Cardiac septum (tissue), 1 donor: ENCODE measurements around the gene CLCN2. TPM values are rescaled to one million over a fixed set of nuclear protein-coding genes. Genes with fewer than 3 reads are reported as not detected.

Experiments
- DNase-seq: peaks from one replicate; pipeline ENCODE4 v3.0.0-alpha.2; 2020; ENCODE audit warnings: low spot score
- intact Hi-C: fragments of 100-400 bp; cut with DNase I; formaldehyde crosslinking; loops from one replicate; pipeline ENCODE4 v1.14.0; 2022
- long read RNA-seq: library from polyadenylated mRNA; unstranded; transcript quantifications from one replicate; pipeline ENCODE4 v2.0.0, GENCODE V29; 2021
- total RNA-seq: library from RNA; stranded (reverse); fragmentation: NEBNext Ultra II Directional; extraction: Animal tissue kit (Norgen Biotek cat#: 25700); gene quantifications from one replicate; pipeline ENCODE4 v1.2.1, GENCODE V29; 2021
- donor health status: DM: no; HTN: no; CAD: no.

The CLCN2 gene
- total RNA-seq = 3.1 TPM
- long read RNA-seq, partial matches to known transcripts = 1 of 2 reads
- long read RNA-seq, other reads (novel, unspliced or antisense) = 0 of 2 reads

DNA sequence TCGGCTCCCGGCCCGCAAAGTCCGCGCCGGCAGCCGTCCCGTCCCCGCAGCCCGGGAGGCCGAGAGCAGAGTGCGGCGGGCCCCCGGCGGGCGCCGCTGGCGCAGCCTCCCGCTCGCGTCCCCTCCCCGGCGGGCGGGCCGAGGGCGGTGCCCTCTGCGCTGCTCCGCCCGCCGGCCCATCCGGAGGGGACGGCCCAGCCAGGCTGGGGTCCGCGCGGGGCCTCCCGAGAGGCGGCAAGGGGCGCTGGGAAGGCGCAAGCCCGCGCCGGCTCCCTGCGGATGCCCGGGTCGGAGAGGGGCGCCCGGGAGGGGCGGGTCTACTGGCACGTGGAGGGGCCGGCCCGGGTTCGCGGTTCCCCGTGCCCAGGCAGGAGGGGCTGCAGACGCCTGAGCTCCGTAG, at the start of gene CLCN2, which contains the start of gene POLR2H:
Gene CLCN2, minus strand, starts transcription at position 74 of the 400 bp plus-strand sequence. CDS start 126 bp downstream, outside the sequence.
Gene POLR2H, plus strand, starts transcription at position 179 of the 400 bp plus-strand sequence. CDS start 1,783 bp downstream, outside the sequence.
- no peak for DNase-seq
- intact Hi-C loops = loop anchor here (5.0 kb wide), 1 partner anchor 356 kb away; no protein-coding TSS in a partner anchor

DNA sequence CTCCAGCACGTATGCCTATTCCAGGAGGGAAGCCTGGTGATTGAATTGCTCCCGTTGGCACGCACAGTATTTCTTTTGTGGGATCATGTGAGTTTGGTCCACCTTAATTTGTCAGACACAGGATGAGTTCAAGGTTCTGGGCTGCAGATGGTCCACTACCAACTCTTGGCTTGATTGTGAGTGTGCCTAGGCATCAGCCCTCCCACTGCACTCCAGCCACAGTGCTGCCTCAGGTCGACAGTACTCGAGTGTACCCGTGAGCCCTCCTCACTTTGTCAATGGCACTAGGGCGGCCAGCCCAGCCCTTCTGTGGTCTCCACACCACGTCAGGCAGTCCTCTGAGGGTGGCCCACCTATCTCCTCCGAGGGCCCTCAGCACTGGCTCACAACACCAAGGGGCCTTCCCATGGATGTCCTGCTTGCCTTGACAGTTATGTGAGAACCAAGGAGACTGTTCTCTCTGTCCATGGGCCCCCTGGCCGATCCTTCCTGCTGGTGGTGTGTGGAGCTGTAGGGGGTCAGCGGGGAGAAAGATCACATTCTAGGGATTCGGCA, 48.6 kb upstream of the CLCN2 start:
- peak; percentile 47 for DNase-seq
- intact Hi-C loops = no loop called here

GRCh38 chr3:184409331-184409926, 48.0 kb upstream of the CLCN2 start:
- DNase-seq = peak; percentile 33
- intact Hi-C loops = no loop called here

GRCh38 chr3:184405075-184406030, 43.9 kb upstream of the CLCN2 start:
- no peak for DNase-seq
- intact Hi-C loops = no loop called here

DNA sequence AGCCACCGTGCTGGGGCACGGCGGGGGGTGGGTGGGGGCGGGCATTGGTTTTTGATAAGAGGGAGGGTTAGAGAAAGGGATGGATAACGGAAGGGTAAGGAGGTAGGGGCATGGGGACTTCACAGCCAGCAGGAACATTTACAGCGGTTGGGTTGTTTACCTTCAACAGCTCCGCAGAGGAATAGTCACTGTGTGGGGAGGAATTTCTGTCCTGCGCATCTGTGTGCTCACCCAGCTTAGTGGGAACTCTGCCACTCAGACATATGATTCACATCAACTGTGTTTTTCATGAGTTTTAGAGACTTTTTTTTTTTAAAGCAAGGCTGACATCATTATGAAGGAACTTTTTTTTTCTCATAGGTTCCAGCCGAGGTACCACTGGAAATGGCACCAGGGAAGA, 38.0 kb upstream of the CLCN2 start:
- intact Hi-C loops = no loop called here
- no peak for DNase-seq

DNA sequence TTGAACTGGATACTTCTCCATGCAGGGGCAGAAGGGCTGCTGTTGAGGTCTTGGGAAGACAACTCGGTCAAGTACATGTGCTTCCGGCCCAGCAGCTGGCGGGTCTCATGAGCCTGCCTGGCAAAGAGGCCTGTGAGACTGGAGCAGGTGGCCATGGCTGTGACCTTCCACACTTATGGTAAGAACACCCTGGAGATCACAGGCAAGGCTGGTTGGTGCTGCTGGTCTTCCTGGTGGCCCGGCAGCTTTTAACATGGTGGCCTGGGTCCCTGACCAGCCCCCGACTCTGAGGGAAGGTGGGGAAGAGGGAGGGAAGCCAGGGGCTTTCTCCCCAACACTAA, 33.9 kb upstream of the CLCN2 start:
- intact Hi-C loops = no loop called here
- no peak for DNase-seq

- intact Hi-C loops = no loop called here
Observed at GRCh38 chr3:184391266-184391665, 29.9 kb upstream of the CLCN2 start.

GRCh38 chr3:184389935-184390528, 28.6 kb upstream of the CLCN2 start:
- intact Hi-C loops = no loop called here

More at GRCh38 chr3:184391266-184391665, 29.9 kb upstream of the CLCN2 start:
- DNase-seq = no peak

DNA sequence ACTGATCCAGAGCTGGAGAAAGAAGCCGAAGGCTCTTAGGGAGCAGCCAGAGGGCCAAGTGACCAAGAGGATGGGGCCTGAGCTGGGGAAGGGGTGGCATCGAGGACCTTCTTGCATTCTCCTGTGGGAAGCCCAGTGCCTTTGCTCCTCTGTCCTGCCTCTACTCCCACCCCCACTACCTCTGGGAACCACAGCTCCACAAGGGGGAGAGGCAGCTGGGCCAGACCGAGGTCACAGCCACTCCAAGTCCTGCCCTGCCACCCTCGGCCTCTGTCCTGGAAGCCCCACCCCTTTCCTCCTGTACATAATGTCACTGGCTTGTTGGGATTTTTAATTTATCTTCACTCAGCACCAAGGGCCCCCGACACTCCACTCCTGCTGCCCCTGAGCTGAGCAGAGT, 28.0 kb upstream of the CLCN2 start:
- intact Hi-C loops = no loop called here
- DNase-seq = no peak

More at GRCh38 chr3:184389935-184390528, 28.6 kb upstream of the CLCN2 start:
- no peak for DNase-seq

- DNase-seq = no peak
- intact Hi-C loops = no loop called here
Observed at GRCh38 chr3:184388936-184389230, 27.5 kb upstream of the CLCN2 start.

GRCh38 chr3:184388164-184388935, 26.9 kb upstream of the CLCN2 start:
- intact Hi-C loops = no loop called here
- no peak for DNase-seq

DNA sequence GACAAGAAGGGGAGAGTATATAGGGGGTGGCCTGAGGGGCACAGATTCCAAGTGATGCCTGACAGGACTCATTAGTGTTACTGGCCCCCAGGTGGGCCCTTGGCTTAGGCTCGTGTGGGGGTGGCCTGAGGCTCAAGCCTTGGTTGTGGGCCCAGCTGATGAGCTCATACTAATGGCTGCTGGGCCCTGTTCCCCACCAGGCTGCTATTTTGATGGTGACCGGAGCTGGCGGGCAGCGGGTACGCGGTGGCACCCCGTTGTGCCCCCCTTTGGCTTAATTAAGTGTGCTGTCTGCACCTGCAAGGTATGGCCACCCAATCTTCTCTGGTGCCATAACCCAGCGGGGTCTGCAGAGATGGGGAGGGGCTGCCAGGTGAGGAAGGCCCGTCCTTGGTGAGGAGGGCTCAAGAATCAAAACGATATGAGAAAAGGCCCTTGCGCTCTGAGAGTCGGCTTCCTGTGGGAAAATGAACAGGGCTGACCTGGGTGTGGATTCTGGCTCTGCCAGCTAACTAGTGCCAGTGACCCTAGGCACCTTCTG, 25.8 kb upstream of the CLCN2 start:
- no peak for DNase-seq
- intact Hi-C loops = no loop called here

- DNase-seq = no peak
- intact Hi-C loops = no loop called here
Observed at GRCh38 chr3:184386047-184386806, 24.8 kb upstream of the CLCN2 start.

- intact Hi-C loops = no loop called here
- no peak for DNase-seq
Observed at GRCh38 chr3:184384856-184385422, 23.5 kb upstream of the CLCN2 start.

DNA sequence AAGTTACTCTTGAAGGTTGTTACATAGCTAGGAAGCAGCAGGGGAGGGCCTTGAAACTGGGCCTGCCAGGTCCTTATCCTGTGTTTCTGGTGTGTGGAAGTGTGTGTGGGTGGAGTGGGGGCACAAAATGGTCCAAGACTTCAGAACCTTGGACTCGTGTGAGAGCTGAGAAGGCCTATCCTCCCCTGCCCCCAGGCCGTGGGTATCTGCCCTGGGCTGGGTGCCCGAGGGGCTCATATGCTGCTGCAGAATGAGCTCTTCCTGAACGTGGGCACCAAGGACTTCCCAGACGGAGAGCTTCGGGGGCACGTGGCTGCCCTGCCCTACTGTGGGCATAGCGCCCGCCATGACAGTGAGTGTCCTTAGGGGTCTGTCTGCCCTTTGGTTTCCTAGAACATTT, 22.9 kb upstream of the CLCN2 start:
- DNase-seq = no peak
- intact Hi-C loops = no loop called here

GRCh38 chr3:184383033-184383740, 21.8 kb upstream of the CLCN2 start:
- intact Hi-C loops = no loop called here
- DNase-seq = no peak

DNA sequence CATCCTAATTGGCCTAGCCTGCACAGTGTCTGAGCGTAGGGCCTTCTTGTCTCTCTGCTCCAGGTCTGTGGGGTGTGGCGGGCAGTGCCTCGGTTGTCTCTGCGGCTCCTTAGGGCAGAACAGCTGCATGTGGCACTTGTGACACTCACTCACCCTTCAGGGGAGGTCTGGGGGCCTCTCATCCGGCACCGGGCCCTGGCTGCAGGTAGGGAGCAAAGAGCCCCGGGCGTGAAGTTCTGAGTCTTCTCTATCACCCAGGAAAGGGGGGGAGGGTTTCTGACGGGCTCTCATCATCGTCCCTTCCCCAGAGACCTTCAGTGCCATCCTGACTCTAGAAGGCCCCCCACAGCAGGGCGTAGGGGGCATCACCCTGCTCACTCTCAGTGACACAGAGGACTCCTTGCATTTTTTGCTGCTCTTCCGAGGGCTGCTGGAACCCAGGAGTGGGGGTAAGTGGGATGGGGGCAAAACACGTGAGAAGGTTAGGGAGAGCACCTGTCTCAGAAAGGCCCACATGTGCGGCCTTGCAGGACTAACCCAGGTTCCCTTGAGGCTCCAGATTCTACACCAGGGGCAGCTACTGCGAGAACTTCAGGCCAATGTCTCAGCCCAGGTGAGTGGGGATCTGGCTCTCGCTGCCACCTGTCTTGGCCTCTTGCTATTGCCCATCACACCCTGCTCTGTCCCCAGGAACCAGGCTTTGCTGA, 21.1 kb upstream of the CLCN2 start:
- intact Hi-C loops = no loop called here
- DNase-seq = no peak
